Erythroblast (primary cell): ENCODE results near the gene CACNA1B.

Experiments used
- GATA1 ChIP-seq: IDR thresholded peaks from 2 replicates; pipeline ENCODE4 v1.6.1; 2011; ENCODE audit warnings: low read depth, mild to moderate bottlenecking, control low read depth, low read length, moderate library complexity
- POLR2A ChIP-seq: IDR thresholded peaks from 2 replicates; pipeline ENCODE4 v1.6.1; 2011; ENCODE audit warnings: mild to moderate bottlenecking, low read length

DNA sequence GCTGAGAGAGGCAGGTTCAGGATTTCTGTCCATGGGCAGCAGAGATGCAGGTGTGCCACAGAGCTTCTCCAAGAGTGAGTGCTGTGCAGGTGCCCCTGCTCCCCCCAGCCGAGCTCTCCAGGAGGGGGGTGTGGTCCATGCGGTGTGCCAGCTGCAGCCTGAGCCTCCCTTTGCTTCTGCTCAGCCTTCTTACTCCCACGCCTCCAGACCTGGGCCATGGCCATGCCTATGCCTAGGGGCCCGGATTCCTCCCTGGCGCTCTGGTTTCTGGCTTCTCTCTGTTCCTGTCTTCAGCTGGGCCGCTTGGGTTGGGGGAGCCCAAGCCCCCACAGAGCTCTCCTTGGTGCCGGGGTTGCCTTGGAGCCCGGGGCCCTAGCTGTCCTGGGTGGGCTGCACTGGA is 133.3 kb downstream of the CACNA1B start:
- TF ChIP-seq POLR2A (no peak), GATA1 (no peak)
